Activated T-cell treated with anti-CD3 and anti-CD28 coated beads, Interleukin-2, amount 50 U/mL, for 24 hours (primary cell): ENCODE results near the gene HLA-G.
"Not testable (repeated sequence)": the region's sequence is repeated elsewhere in the genome, so short reads cannot be mapped to it uniquely, and the experiment has no call there.

Experiments used
- DNase-seq: peaks from one replicate; pipeline ENCODE4 v3.0.0-alpha.2; 2020
- H3K27ac Mint-ChIP-seq: 2 replicates; pipeline ENCODE4 v1.8.0; 2020; ENCODE audit warnings: mild to moderate bottlenecking, mixed read lengths
- H3K27me3 Mint-ChIP-seq: 2 replicates; pipeline ENCODE4 v1.8.0; 2020; ENCODE audit warnings: mixed read lengths
- H3K36me3 Mint-ChIP-seq: 2 replicates; pipeline ENCODE4 v1.8.0; 2020; ENCODE audit warnings: low read depth, mixed read lengths
- H3K4me1 Mint-ChIP-seq: 2 replicates; pipeline ENCODE4 v1.8.0; 2020; ENCODE audit warnings: low read depth, mixed read lengths
- H3K4me3 Mint-ChIP-seq: 2 replicates; pipeline ENCODE4 v1.8.0; 2020; ENCODE audit warnings: mild to moderate bottlenecking, moderate library complexity, mixed read lengths
- H3K9me3 Mint-ChIP-seq: 2 replicates; pipeline ENCODE4 v1.8.0; 2020; ENCODE audit warnings: mixed read lengths

Gene HLA-G

DNA sequence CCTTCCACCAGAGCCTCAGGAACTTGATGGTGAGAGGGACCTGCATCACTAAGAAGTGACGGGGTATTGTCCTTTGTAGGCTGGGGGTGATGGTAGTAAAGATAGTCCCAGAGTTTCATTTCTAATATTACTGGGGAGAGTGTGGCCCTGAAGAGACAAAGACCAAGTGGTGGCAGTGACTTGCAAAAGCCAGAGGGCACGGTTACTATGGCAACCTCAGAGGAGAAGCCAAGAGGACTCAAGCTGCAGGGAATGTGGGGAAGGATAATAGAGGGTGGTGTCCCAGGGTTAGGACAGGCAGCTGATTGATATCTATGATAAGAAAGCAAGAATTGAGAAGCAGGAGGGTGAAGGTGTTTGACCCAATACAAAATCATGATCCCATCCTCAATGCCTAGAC lies 42.5 kb downstream of the HLA-G start:
- peaks cover 30% of the 10 kb centered on the region for H3K27me3 Mint-ChIP-seq
- no peaks in the 10 kb centered on the region for H3K36me3 Mint-ChIP-seq
- H3K4me1 Mint-ChIP-seq = no peaks in the 10 kb centered on the region
- no peak overlapping the region for H3K27ac Mint-ChIP-seq
- H3K9me3 Mint-ChIP-seq = no peaks in the 10 kb centered on the region
- no peak overlapping the region for H3K4me3 Mint-ChIP-seq
- no peak for DNase-seq

DNA sequence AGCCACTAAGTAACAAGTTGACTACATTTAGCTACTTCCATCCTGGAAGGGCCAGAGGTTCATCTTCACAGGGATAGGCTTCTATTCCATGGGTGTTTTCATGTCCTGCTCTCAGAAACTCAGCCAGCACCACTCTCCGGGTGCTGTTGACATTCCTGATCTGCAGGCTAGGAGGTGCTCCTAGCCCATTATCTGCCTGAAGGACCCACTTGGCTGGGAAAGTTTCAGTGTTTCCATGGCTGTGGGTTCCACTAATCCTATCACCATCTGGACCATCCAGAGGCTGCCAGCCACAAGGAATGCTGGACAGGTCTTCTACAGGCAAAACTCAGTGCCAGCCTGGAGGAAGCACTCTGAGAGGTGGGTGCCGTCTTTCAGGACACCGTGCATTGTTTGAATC lies 45.2 kb downstream of the HLA-G start:
- Mint-ChIP-seq H3K27ac (no peak overlapping the region), H3K27me3 (peaks cover 11% of the 10 kb centered on the region), H3K4me1 (no peaks in the 10 kb centered on the region), H3K4me3 (no peak overlapping the region), H3K36me3 (no peaks in the 10 kb centered on the region), H3K9me3 (no peaks in the 10 kb centered on the region)
- no peak for DNase-seq

GRCh38 chr6:29875257-29875656 lies 47.6 kb downstream of the HLA-G start:
- H3K9me3 Mint-ChIP-seq = no peaks in the 10 kb centered on the region
- no peak overlapping the region for H3K4me3 Mint-ChIP-seq
- no peak overlapping the region for H3K27ac Mint-ChIP-seq
- H3K36me3 Mint-ChIP-seq = no peaks in the 10 kb centered on the region
- no peak for DNase-seq
- no peaks in the 10 kb centered on the region for H3K4me1 Mint-ChIP-seq
- no peaks in the 10 kb centered on the region for H3K27me3 Mint-ChIP-seq

GRCh38 chr6:29875734-29876133 lies 48.1 kb downstream of the HLA-G start:
- not testable (repeated sequence) for H3K4me3 Mint-ChIP-seq, DNase-seq, H3K36me3 Mint-ChIP-seq, H3K27me3 Mint-ChIP-seq, H3K9me3 Mint-ChIP-seq, H3K27ac Mint-ChIP-seq, H3K4me1 Mint-ChIP-seq
